GM23338 (cell line): ENCODE data around the gene TRAK1. TPM values are rescaled to one million over a fixed set of nuclear protein-coding genes. Genes with fewer than 3 reads are reported as not detected.

Source experiments
- ATAC-seq: fragments of 200-7000 bp; cut with Tn5 transposase; 3 replicates; pipeline ENCODE4 v1.9.1; 2020
- DNase-seq: peaks from one replicate; pipeline ENCODE4 v3.0.0-alpha.2; 2015; ENCODE audit warnings: low spot score
- H2AFZ ChIP-seq: fragments of 200-600 bp; sonication (generic); 2 replicates; pipeline ENCODE4 v1.8.0; 2016; ENCODE audit warnings: antibody characterized with exemption, mild to moderate bottlenecking, moderate library complexity
- H3F3A ChIP-seq: fragments of 200-600 bp; sonication (generic); replicated peaks from 2 replicates; pipeline ENCODE4 v1.8.0; 2017; ENCODE audit warnings: antibody characterized with exemption, mixed run types, low read depth
- H3K27ac ChIP-seq: fragments of 200-600 bp; sonication (generic); 2 replicates; pipeline ENCODE4 v1.6.1; 2016; ENCODE audit warnings: low read depth
- H3K27me3 ChIP-seq: fragments of 200-600 bp; sonication (generic); 2 replicates; pipeline ENCODE4 v1.8.0; 2016; ENCODE audit warnings: mild to moderate bottlenecking, mixed run types, moderate library complexity; ENCODE audit not compliant: insufficient read depth
- H3K36me3 ChIP-seq: fragments of 200-600 bp; sonication (generic); 2 replicates; pipeline ENCODE4 v1.8.0; 2016; ENCODE audit warnings: mild to moderate bottlenecking; ENCODE audit not compliant: insufficient read depth
- H3K4me1 ChIP-seq: fragments of 200-600 bp; sonication (generic); 2 replicates; pipeline ENCODE4 v1.8.0; 2016; ENCODE audit warnings: mild to moderate bottlenecking, moderate library complexity; ENCODE audit not compliant: insufficient read depth
- H3K4me2 ChIP-seq: fragments of 200-600 bp; sonication (generic); 2 replicates; pipeline ENCODE4 v1.7.1; 2017; ENCODE audit warnings: mixed run types
- H3K4me3 ChIP-seq: fragments of 200-600 bp; sonication (generic); 2 replicates; pipeline ENCODE4 v1.6.1; 2016; ENCODE audit warnings: mixed run types
- H3K79me2 ChIP-seq: fragments of 200-600 bp; sonication (generic); replicated peaks from 2 replicates; pipeline ENCODE4 v1.8.0; 2017; ENCODE audit warnings: mild to moderate bottlenecking; ENCODE audit not compliant: insufficient read depth
- H3K9me2 ChIP-seq: fragments of 200-600 bp; sonication (generic); 2 replicates; pipeline ENCODE4 v1.8.0; 2017; ENCODE audit not compliant: insufficient read depth
- H4K20me1 ChIP-seq: fragments of 200-600 bp; sonication (generic); replicated peaks from 2 replicates; pipeline ENCODE4 v1.8.0; 2017; ENCODE audit warnings: mild to moderate bottlenecking; ENCODE audit not compliant: insufficient read depth
- H3K27ac Mint-ChIP-seq: 2 replicates; pipeline ENCODE4 v1.8.0; 2020; ENCODE audit warnings: inconsistent platforms, mild to moderate bottlenecking, moderate library complexity, mixed read lengths
- H3K27me3 Mint-ChIP-seq: 3 replicates; pipeline ENCODE4 v1.8.0; 2022; ENCODE audit warnings: low read depth, mild to moderate bottlenecking, moderate library complexity, mixed read lengths, inconsistent platforms; ENCODE audit not compliant: insufficient read depth, poor library complexity
- H3K36me3 Mint-ChIP-seq: 3 replicates; pipeline ENCODE4 v1.8.0; 2021; ENCODE audit warnings: low read depth, mild to moderate bottlenecking, inconsistent platforms, moderate library complexity, mixed read lengths
- H3K4me1 Mint-ChIP-seq: 3 replicates; pipeline ENCODE4 v1.8.0; 2020; ENCODE audit warnings: mild to moderate bottlenecking, inconsistent platforms, mixed read lengths
- H3K4me3 Mint-ChIP-seq: 3 replicates; pipeline ENCODE4 v1.8.0; 2021; ENCODE audit warnings: moderate library complexity, mild to moderate bottlenecking, inconsistent platforms, mixed read lengths
- H3K9me3 Mint-ChIP-seq: 3 replicates; pipeline ENCODE4 v1.8.0; 2020; ENCODE audit warnings: moderate library complexity, mild to moderate bottlenecking, inconsistent platforms, mixed read lengths
- CREB1 ChIP-seq: fragments of 250-450 bp; sonication (Bioruptor Pico); IDR thresholded peaks from 2 replicates; pipeline ENCODE4 v1.5.0; 2020; ENCODE audit warnings: low read depth, mild to moderate bottlenecking, moderate library complexity
- CTCF ChIP-seq, 2 experiments: fragments of 200-600 bp in 1 of 2; sonication (generic) in 1 of 2; conservative IDR thresholded peaks; 2 replicates each; pipeline versions ENCODE4 v1.5.1 to v1.6.1; 2016 to 2017; ENCODE audit warnings: antibody characterized with exemption in 2 of 2, low read depth in 2 of 2, mild to moderate bottlenecking in 2 of 2, moderate library complexity in 1 of 2
- EZH2 ChIP-seq: fragments of 200-600 bp; sonication (generic); IDR thresholded peaks from one replicate; pipeline ENCODE4 v1.8.0; 2017; ENCODE audit warnings: antibody characterized with exemption, mild to moderate bottlenecking, low read depth; ENCODE audit not compliant: unreplicated experiment
- REST ChIP-seq: IDR thresholded peaks from one replicate; pipeline ENCODE4 v1.6.1; 2018; ENCODE audit warnings: antibody characterized with exemption; ENCODE audit not compliant: unreplicated experiment
- STAT1 ChIP-seq: IDR thresholded peaks from one replicate; pipeline ENCODE4 v1.6.1; 2016; ENCODE audit warnings: antibody characterized with exemption; ENCODE audit not compliant: unreplicated experiment
- ZNF114 ChIP-seq: fragments of 250-450 bp; sonication (Bioruptor Pico); IDR thresholded peaks from 2 replicates; pipeline ENCODE4 v1.5.0; 2020; ENCODE audit warnings: mild to moderate bottlenecking, moderate library complexity
- ZNF462 ChIP-seq: fragments of 250-450 bp; sonication (Bioruptor Pico); IDR thresholded peaks from 2 replicates; pipeline ENCODE4 v1.5.0; 2020; ENCODE audit warnings: mild to moderate bottlenecking, moderate library complexity
- polyA plus RNA-seq: library from polyadenylated mRNA; unstranded; fragments of >200 nt; fragmentation: Nextera tagmentation; extraction: Ambion mirVana; gene quantifications from 2 replicates; pipeline ENCODE4 v1.2.1, GENCODE V29; 2016
- total RNA-seq: library from RNA; depleted of rRNA; stranded (reverse); fragments of >200 nt; shearing (Covaris generic); gene quantifications from 2 replicates; pipeline ENCODE4 v1.2.3, GENCODE V29; 2014

The TRAK1 gene
- total and polyA plus RNA-seq, 2 experiments from 2014 or later: 13.4 to 47.4 TPM

- Histone ChIP-seq H3K27ac (no peak overlapping the region), H3K27me3 (no peaks in the 10 kb centered on the region), H3F3A (no peaks in the 10 kb centered on the region), H3K4me2 (no peak overlapping the region), H3K79me2 (no peaks in the 10 kb centered on the region), H3K36me3 (no peaks in the 10 kb centered on the region), H3K4me1 (no peaks in the 10 kb centered on the region), H2AFZ (no peak overlapping the region), H4K20me1 (no peaks in the 10 kb centered on the region), H3K9me2 (no peaks in the 10 kb centered on the region), H3K4me3 (no peak overlapping the region)
- Mint-ChIP-seq H3K27ac (no peak overlapping the region), H3K27me3 (peaks cover 4% of the 10 kb centered on the region), H3K4me1 (no peaks in the 10 kb centered on the region), H3K36me3 (no peaks in the 10 kb centered on the region; the same call in 2 of the 3 replicates), H3K4me3 (no peak overlapping the region), H3K9me3 (no peaks in the 10 kb centered on the region)
- TF ChIP-seq STAT1 (no peak), REST (no peak), CTCF (conservative IDR thresholded peaks at IDR 0.05; ENCODE audit: low read depth in 2 of 2) (peak; percentile 83 to 85), CREB1 (CRISPR knock-in tag) (0 out of 2 replicates have a peak, but pooled peaks have one; percentile 8), EZH2 (no peak), ZNF462 (CRISPR knock-in tag) (no peak), ZNF114 (CRISPR knock-in tag) (no peak)
- peak; percentile 82 for ATAC-seq
- peak; percentile 84 for DNase-seq
These were observed 156.4 kb downstream of the TRAK1 start for GRCh38 chr3:42247576-42248027.
